PFSK-1 (cell line): ENCODE data around the gene SELENON. TPM values are rescaled to one million over a fixed set of nuclear protein-coding genes. Genes with fewer than 3 reads are reported as not detected.
A peak's percentile ranks its signal among the peaks of the same experiment; 100 is the strongest.

Experiments used
- FOXP2 ChIP-seq: optimal IDR thresholded peaks from 2 replicates; pipeline ENCODE3; 2011; ENCODE audit warnings: borderline replicate concordance, control low read depth, inconsistent platforms; ENCODE audit not compliant: insufficient read depth; ENCODE audit errors: extremely low read length, extremely low read depth
- POLR2AphosphoS5 ChIP-seq: IDR thresholded peaks from 2 replicates; pipeline ENCODE4 v1.6.1; 2012; ENCODE audit warnings: low read depth, mild to moderate bottlenecking, control low read depth, low read length, moderate library complexity
- REST ChIP-seq, 2 experiments: IDR thresholded peaks; 2 replicates each; pipeline versions ENCODE4 v1.6.1 to v1.8.0; 2011 to 2012; ENCODE audit warnings: low read depth in 2 of 2, low read length in 2 of 2, control low read depth in 1 of 2, inconsistent platforms in 1 of 2, mild to moderate bottlenecking in 1 of 2, moderate library complexity in 1 of 2; ENCODE audit not compliant: insufficient read depth in 1 of 2
- SIN3A ChIP-seq: IDR thresholded peaks from 2 replicates; pipeline ENCODE4 v1.6.1; 2012; ENCODE audit warnings: mild to moderate bottlenecking, low read length, moderate library complexity, borderline replicate concordance; ENCODE audit not compliant: insufficient read depth
- TAF1 ChIP-seq: IDR thresholded peaks from 2 replicates; pipeline ENCODE4 v1.6.1; 2012; ENCODE audit warnings: low read length, control low read depth, borderline replicate concordance; ENCODE audit not compliant: insufficient read depth
- polyA plus RNA-seq: library from polyadenylated mRNA; unstranded; fragments of >200 nt; gene quantifications from one replicate; pipeline ENCODE4 v1.2.1, GENCODE V29; 2012; ENCODE audit warnings: low read depth, missing spikeins; ENCODE audit not compliant: insufficient read length

The SELENON gene
- 60.6 TPM for polyA plus RNA-seq

GRCh38 chr1:25799935-25800702 is at the start of gene SELENON:
Gene SELENON, plus strand, starts transcription at chr1:25800193. Its CDS starts 38 bp downstream, at chr1:25800231.
- TF ChIP-seq REST (IDR thresholded peaks at IDR 0.05; ENCODE audit: insufficient read depth in 1 of 2, low read depth in 2 of 2, low read length in 2 of 2) (no peak), POLR2AphosphoS5 (0 out of 2 replicates have a peak, but pooled peaks have one; percentile 37), TAF1 (no peak), SIN3A (no peak), FOXP2 (peak; percentile 71)

- TF ChIP-seq REST (IDR thresholded peaks at IDR 0.05; ENCODE audit: insufficient read depth in 1 of 2, low read depth in 2 of 2, low read length in 2 of 2) (no peak), POLR2AphosphoS5 (no peak)
Observed at GRCh38 chr1:25750923-25751605, 48.9 kb upstream of the SELENON start.

- no peak for TF ChIP-seq REST (IDR thresholded peaks at IDR 0.05; ENCODE audit: insufficient read depth in 1 of 2, low read depth in 2 of 2, low read length in 2 of 2)
- no peak for TF ChIP-seq FOXP2
- no peak for TF ChIP-seq POLR2AphosphoS5
- TF ChIP-seq SIN3A: no peak
- no peak for TF ChIP-seq TAF1
Observed at GRCh38 chr1:25754470-25755181, 45.4 kb upstream of the SELENON start.

GRCh38 chr1:25755475-25756125 is 44.4 kb upstream of the SELENON start:
- no peak for TF ChIP-seq REST (IDR thresholded peaks at IDR 0.05; ENCODE audit: insufficient read depth in 1 of 2, low read depth in 2 of 2, low read length in 2 of 2)
- TF ChIP-seq FOXP2: no peak
- TF ChIP-seq POLR2AphosphoS5: no peak
- no peak for TF ChIP-seq SIN3A
- TF ChIP-seq TAF1: no peak
